Lower leg skin (tissue), 3 donors: Measurements from ENCODE around the gene WHRN.

Experiments used
- POLR2A ChIP-seq, 2 donors: fragments of 450-650 bp; IDR thresholded peaks; one replicate each; pipeline ENCODE4 v1.6.1; 2016 to 2017; ENCODE audit warnings: antibody characterized with exemption in 2 of 2, mild to moderate bottlenecking in 1 of 2, moderate library complexity in 1 of 2
- TF ChIP-seq, protein P1 (sequence below), 3 donors: fragments of 450-650 bp; IDR thresholded peaks; one replicate each; pipeline ENCODE4 v1.5.1; 2016; ENCODE audit warnings: antibody characterized with exemption in 3 of 3, mild to moderate bottlenecking in 3 of 3, moderate library complexity in 2 of 3

DNA sequence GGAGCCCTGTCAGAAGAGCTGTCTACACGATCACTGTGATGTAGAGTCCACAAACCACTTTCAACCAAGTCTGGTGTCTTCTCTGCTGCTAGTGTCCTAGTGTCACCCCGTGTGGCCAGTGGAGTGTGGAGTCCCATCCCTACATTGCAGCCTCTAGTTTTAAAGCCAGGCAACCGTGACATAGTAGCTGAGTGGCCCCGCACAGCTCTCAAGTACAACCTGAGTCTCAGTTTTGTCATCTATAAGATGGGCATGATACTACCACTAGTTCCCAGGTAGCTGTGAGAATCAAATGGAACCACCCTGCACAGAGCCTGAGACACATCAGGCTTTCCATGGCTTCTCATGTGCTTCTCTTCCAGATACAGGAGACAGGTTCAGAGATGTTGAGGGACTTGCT, 74.3 kb downstream of the WHRN start:
- TF ChIP-seq, protein P1, sequence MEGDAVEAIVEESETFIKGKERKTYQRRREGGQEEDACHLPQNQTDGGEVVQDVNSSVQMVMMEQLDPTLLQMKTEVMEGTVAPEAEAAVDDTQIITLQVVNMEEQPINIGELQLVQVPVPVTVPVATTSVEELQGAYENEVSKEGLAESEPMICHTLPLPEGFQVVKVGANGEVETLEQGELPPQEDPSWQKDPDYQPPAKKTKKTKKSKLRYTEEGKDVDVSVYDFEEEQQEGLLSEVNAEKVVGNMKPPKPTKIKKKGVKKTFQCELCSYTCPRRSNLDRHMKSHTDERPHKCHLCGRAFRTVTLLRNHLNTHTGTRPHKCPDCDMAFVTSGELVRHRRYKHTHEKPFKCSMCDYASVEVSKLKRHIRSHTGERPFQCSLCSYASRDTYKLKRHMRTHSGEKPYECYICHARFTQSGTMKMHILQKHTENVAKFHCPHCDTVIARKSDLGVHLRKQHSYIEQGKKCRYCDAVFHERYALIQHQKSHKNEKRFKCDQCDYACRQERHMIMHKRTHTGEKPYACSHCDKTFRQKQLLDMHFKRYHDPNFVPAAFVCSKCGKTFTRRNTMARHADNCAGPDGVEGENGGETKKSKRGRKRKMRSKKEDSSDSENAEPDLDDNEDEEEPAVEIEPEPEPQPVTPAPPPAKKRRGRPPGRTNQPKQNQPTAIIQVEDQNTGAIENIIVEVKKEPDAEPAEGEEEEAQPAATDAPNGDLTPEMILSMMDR (IDR thresholded peaks at IDR 0.05), result no peak
- TF ChIP-seq POLR2A (IDR thresholded peaks at IDR 0.05), result no peak
